Ascending aorta (tissue), 2 donors: ENCODE data around the gene MAP3K6. TPM values are rescaled to one million over a fixed set of nuclear protein-coding genes. Genes with fewer than 3 reads are reported as not detected.

Experiments used
- DNase-seq, 2 donors: peaks; one replicate each; pipeline ENCODE4 v3.0.0-alpha.2; 2019; ENCODE audit warnings: low spot score in 2 of 2
- H3K27ac ChIP-seq, 2 donors: fragments of 200-600 bp; sonication (generic); one replicate each; pipeline ENCODE4 v1.5.1; 2016 to 2017; ENCODE audit warnings: mild to moderate bottlenecking in 1 of 2
- H3K27me3 ChIP-seq: fragments of 200-600 bp; sonication (generic); one replicate; pipeline ENCODE4 v1.5.1; 2017
- H3K36me3 ChIP-seq, 2 donors: fragments of 200-600 bp; sonication (generic); one replicate each; pipeline ENCODE4 v1.5.1; 2016
- H3K4me1 ChIP-seq, 2 donors: fragments of 200-600 bp; sonication (generic); one replicate each; pipeline ENCODE4 v1.5.1; 2016 to 2017; ENCODE audit warnings: mild to moderate bottlenecking in 1 of 2
- H3K4me3 ChIP-seq, 2 donors: fragments of 200-600 bp; sonication (generic); one replicate each; pipeline ENCODE4 v1.5.1; 2016 to 2017; ENCODE audit warnings: mild to moderate bottlenecking in 1 of 2
- H3K9me3 ChIP-seq, 2 donors: fragments of 200-600 bp; sonication (generic); one replicate each; pipeline ENCODE4 v1.5.1; 2016
- intact Hi-C: fragments of 100-400 bp; cut with DNase I; formaldehyde crosslinking; loops from one replicate; pipeline ENCODE4 v1.15.1; 2023
- total RNA-seq: library from RNA; depleted of rRNA; stranded (reverse); fragments of >200 nt; gene quantifications from one replicate; pipeline ENCODE4 v1.1.0, GENCODE V29; 2016
- TF ChIP-seq, protein P1 (sequence below), 3 experiments: fragments of 200-600 bp in 2 of 3; fragments of 450-650 bp in 1 of 3; sonication (generic) in 2 of 3; IDR thresholded peaks; one replicate each; pipeline ENCODE4 v1.5.1; 2016 to 2019; ENCODE audit warnings: antibody characterized with exemption in 3 of 3, mild to moderate bottlenecking in 1 of 3, moderate library complexity in 1 of 3

MAP3K6 gene
- total RNA-seq, 1 donor from 2014 or later: 164 TPM

DNA sequence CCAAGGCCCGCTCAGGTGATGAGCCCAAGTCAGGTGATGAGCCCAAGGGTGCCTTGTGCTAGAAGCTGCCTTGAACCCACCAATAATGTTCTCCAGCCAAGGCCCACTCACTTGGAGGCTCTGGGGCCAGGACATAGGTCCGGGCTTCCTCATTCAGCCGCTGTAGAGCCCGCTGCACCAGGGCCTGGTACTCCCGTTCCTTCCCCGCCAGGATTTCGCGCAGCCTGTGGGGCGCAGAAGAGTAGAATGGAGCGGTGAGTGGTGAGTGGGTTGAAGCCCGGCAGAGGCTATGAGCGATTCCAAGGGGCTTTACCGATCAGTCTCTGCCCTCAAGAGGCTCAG is 10.5 kb downstream of the MAP3K6 start:
- TF ChIP-seq, protein P1, sequence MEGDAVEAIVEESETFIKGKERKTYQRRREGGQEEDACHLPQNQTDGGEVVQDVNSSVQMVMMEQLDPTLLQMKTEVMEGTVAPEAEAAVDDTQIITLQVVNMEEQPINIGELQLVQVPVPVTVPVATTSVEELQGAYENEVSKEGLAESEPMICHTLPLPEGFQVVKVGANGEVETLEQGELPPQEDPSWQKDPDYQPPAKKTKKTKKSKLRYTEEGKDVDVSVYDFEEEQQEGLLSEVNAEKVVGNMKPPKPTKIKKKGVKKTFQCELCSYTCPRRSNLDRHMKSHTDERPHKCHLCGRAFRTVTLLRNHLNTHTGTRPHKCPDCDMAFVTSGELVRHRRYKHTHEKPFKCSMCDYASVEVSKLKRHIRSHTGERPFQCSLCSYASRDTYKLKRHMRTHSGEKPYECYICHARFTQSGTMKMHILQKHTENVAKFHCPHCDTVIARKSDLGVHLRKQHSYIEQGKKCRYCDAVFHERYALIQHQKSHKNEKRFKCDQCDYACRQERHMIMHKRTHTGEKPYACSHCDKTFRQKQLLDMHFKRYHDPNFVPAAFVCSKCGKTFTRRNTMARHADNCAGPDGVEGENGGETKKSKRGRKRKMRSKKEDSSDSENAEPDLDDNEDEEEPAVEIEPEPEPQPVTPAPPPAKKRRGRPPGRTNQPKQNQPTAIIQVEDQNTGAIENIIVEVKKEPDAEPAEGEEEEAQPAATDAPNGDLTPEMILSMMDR (IDR thresholded peaks at IDR 0.05): no peak
- DNase-seq: no peak
- intact Hi-C loops: loop anchor here (10.0 kb wide), 1 partner anchor 121 kb away; the partner anchor contains the start of gene WDTC1
- H3K4me1 ChIP-seq: peaks cover 0 to 1% of the 10 kb centered on the region in 2 donors
- no peaks in the 10 kb centered on the region for H3K27me3 ChIP-seq
- H3K27ac ChIP-seq: no peak overlapping the region
- no peaks in the 10 kb centered on the region for H3K9me3 ChIP-seq
- H3K36me3 ChIP-seq: peaks cover 81% of the 10 kb centered on the region in 2 donors
- no peak overlapping the region for H3K4me3 ChIP-seq

DNA sequence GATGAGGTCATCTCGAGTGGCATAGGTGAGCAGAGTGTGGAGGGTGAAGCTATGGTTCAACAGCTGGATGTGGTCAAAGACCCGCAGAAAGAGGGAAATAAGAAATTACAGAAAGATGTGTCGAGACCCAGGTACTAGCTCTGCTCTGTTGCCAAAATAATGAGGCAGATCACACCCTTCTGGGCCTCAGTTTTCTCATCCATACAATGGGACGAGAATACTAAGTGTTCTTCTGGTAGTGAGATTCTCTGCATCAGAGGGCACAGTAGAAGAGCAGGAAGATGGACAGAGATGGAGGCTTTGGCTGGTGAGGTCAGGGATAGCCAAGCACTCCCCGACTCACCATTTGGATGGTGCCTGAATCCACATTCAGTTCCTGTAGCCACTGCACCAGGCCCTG is 11.1 kb downstream of the MAP3K6 start:
- Histone ChIP-seq H3K4me1 (peaks cover 0 to 7% of the 10 kb centered on the region in 2 donors), H3K36me3 (peaks cover 75% of the 10 kb centered on the region in 2 donors), H3K27me3 (no peaks in the 10 kb centered on the region), H3K4me3 (no peak overlapping the region), H3K27ac (no peak overlapping the region), H3K9me3 (no peaks in the 10 kb centered on the region)
- no peak for DNase-seq
- TF ChIP-seq, protein P1 (IDR thresholded peaks at IDR 0.05): no peak
- intact Hi-C loops: loop anchor here (10.0 kb wide), 1 partner anchor 121 kb away; the partner anchor contains the start of gene WDTC1

DNA sequence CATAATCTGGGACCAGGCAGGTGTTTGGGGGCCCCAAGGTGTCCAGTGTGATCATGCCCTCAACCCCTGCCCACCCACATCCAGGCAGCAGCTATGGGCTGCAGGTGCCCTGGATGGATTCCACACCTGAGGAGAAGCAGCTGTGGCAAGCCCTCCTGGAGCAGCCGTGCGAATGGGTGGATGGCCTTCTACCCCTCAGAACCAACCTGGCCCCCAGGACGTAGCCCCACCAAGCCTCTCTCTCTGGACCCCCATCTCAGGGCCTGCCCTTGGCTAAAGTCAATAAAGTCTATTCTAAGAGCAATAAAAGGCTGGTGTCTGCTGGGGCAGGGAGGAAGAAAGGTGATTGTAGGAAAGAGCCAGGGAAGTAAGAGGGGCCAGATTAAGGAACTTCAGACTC is 13.1 kb downstream of the MAP3K6 start:
- Histone ChIP-seq H3K9me3 (no peaks in the 10 kb centered on the region), H3K36me3 (peaks cover 55% of the 10 kb centered on the region in 2 donors), H3K4me3 (no peak overlapping the region), H3K27ac (no peak overlapping the region), H3K27me3 (peaks cover 5% of the 10 kb centered on the region), H3K4me1 (peaks cover 9 to 23% of the 10 kb centered on the region in 2 donors)
- TF ChIP-seq, protein P1 (IDR thresholded peaks at IDR 0.05): no peak
- intact Hi-C loops: loop anchor here (10.0 kb wide), 1 partner anchor 119 kb away; the partner anchor contains the start of gene WDTC1
- DNase-seq: no peak

DNA sequence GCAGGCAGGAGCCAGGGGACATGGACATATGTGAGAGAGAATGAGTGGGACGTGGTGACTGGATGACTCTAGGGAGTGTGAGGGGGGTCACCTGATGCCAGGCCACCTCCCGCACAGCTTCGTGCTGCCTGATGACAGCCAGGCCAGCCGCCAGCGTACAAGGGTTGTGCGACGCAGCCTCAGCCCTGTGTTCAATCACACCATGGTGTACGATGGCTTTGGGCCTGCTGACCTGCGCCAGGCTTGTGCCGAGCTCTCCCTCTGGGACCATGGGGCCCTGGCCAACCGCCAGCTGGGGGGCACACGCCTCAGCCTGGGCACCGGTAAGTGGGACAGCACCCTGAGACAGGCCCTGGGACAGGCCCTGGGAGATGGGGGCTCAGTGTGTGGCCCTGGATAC is 13.6 kb downstream of the MAP3K6 start:
- Histone ChIP-seq H3K36me3 (peaks cover 50% of the 10 kb centered on the region in 2 donors), H3K4me1 (peaks cover 9 to 23% of the 10 kb centered on the region in 2 donors), H3K9me3 (no peaks in the 10 kb centered on the region), H3K4me3 (no peak overlapping the region), H3K27ac (no peak overlapping the region), H3K27me3 (peaks cover 5% of the 10 kb centered on the region)
- intact Hi-C loops: loop anchor here (10.0 kb wide), 1 partner anchor 118 kb away; the partner anchor contains the start of gene WDTC1
- DNase-seq: no peak
- TF ChIP-seq, protein P1 (IDR thresholded peaks at IDR 0.05): no peak

DNA sequence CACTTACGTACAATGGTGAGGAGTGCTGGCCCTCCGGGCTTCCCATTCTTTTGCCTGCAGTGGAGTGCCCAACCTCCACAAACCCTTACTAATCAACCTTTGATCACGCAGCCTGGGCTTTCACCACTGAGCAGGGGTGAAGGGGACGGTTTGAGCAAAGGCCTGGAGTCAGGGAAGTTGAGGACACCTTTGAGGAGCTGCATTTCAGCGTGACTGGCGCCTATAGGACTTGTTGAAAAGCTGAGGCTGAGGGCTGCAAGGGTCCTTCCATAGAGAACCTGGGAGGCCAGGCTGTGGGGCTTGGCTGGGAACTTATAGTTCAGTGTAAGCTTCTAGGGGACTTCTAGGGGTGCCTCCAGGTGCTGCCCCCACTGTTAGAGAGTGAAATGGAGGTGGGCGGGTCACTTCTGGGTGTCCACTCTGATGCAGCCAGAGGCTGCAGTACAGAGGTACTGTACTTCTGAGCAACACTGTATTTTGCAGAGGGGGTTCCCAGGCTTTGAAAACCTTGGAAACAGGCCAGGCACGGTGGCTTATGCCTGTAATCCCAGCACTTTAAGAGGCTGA is 15.1 kb downstream of the MAP3K6 start:
- peaks cover 35% of the 10 kb centered on the region in 2 donors for H3K36me3 ChIP-seq
- no peaks in the 10 kb centered on the region for H3K9me3 ChIP-seq
- peaks cover 9 to 23% of the 10 kb centered on the region in 2 donors for H3K4me1 ChIP-seq
- intact Hi-C loops: loop anchor here (10.0 kb wide), 1 partner anchor 117 kb away; the partner anchor contains the start of gene WDTC1
- H3K4me3 ChIP-seq: peak overlapping the region in 1 of 2 donors; percentile 66
- no peak overlapping the region for H3K27ac ChIP-seq
- TF ChIP-seq, protein P1 (IDR thresholded peaks at IDR 0.05): no peak
- no peak for DNase-seq
- H3K27me3 ChIP-seq: peaks cover 5% of the 10 kb centered on the region
